A549 (cell line): ENCODE results near the gene ZNF469.
"Not testable (repeated sequence)": the region's sequence is repeated elsewhere in the genome, so short reads cannot be mapped to it uniquely, and the experiment has no call there.

ENCODE experiments used
- BCL3 ChIP-seq: fragments of >200 bp; sonication (Bioruptor Twin); formaldehyde crosslinking; IDR thresholded peaks from 3 replicates; pipeline ENCODE4 v1.6.1; 2016
- CTCF ChIP-seq: fragments of >200 bp; sonication (Bioruptor Twin); formaldehyde crosslinking; IDR thresholded peaks from 3 replicates; pipeline ENCODE4 v1.5.1; 2016
- EP300 ChIP-seq, 2 experiments: fragments of >200 bp; sonication (Bioruptor Twin); formaldehyde crosslinking; IDR thresholded peaks; 2 replicates in 1 of 2; 3 replicates in 1 of 2; pipeline ENCODE4 v1.6.1; 2016 to 2017
- POLR2A ChIP-seq: IDR thresholded peaks from 2 replicates; pipeline ENCODE4 v1.6.1; 2012; ENCODE audit warnings: mild to moderate bottlenecking, low read length
- RAD21 ChIP-seq, 2 experiments: fragments of >200 bp in 1 of 2; sonication (Bioruptor Twin) in 1 of 2; formaldehyde crosslinking in 1 of 2; IDR thresholded peaks in 1 of 2; conservative IDR thresholded peaks in 1 of 2; 2 replicates in 1 of 2; 3 replicates in 1 of 2; pipeline ENCODE4 v1.6.1; 2012 to 2018; ENCODE audit warnings: inconsistent platforms in 1 of 2
- RARB ChIP-seq: fragments of 250-450 bp; sonication (Bioruptor Pico); IDR thresholded peaks from 2 replicates; pipeline ENCODE4 v1.8.0; 2021; ENCODE audit warnings: mild to moderate bottlenecking, moderate library complexity
- RFX5 ChIP-seq: fragments of 450-650 bp; IDR thresholded peaks from 2 replicates; pipeline ENCODE4 v1.7.1; 2014; ENCODE audit warnings: antibody characterized with exemption, mild to moderate bottlenecking, moderate library complexity
- SMC3 ChIP-seq: fragments of >200 bp; sonication (Bioruptor Twin); formaldehyde crosslinking; IDR thresholded peaks from 3 replicates; pipeline ENCODE4 v1.6.1; 2018; ENCODE audit warnings: inconsistent platforms
- ZC3H11A ChIP-seq: fragments of 450-650 bp; IDR thresholded peaks from 2 replicates; pipeline ENCODE4 v1.6.1; 2014; ENCODE audit warnings: antibody characterized with exemption, mild to moderate bottlenecking
- ZNF302 ChIP-seq: fragments of 250-450 bp; sonication (Bioruptor Pico); IDR thresholded peaks from 2 replicates; pipeline ENCODE4 v1.9.0; 2021; ENCODE audit warnings: inconsistent platforms, mild to moderate bottlenecking, moderate library complexity

- not testable (repeated sequence) for TF ChIP-seq BCL3; RARB; EP300 (IDR thresholded peaks at IDR 0.05); POLR2A; CTCF; RAD21 (conservative IDR thresholded peaks at IDR 0.05 in 1 of 2, IDR thresholded peaks at IDR 0.05 in 1 of 2); SMC3; ZC3H11A; RFX5; ZNF302 (CRISPR knock-in tag)
Measured at GRCh38 chr16:88360401-88360800, 22.4 kb upstream of the ZNF469 start.
